GM21390 (cell line): ENCODE data around the gene NEMF.
"Not testable (repeated sequence)": the region's sequence is repeated elsewhere in the genome, so short reads cannot be mapped to it uniquely, and the experiment has no call there.

ENCODE experiments used
- ATAC-seq: cut with Tn5 transposase; IDR thresholded peaks from one replicate; pipeline ENCODE4 v1.9.1; 2021; ENCODE audit not compliant: unreplicated experiment

Gene NEMF

GRCh38 chr14:49852301-49853157 is at the start of gene NEMF:
Gene NEMF, minus strand, starts transcription at chr14:49852788. Its CDS starts 35 bp downstream, at chr14:49852753.
- ATAC-seq, result peak; percentile 74

- ATAC-seq, result no peak
Measured at GRCh38 chr14:49900973-49901372, 48.4 kb upstream of the NEMF start.

GRCh38 chr14:49898485-49898884 is 45.9 kb upstream of the NEMF start:
- ATAC-seq, result no peak

GRCh38 chr14:49897965-49898364 is 45.4 kb upstream of the NEMF start:
- ATAC-seq, result no peak

GRCh38 chr14:49897414-49897813 is 44.8 kb upstream of the NEMF start:
- no peak for ATAC-seq

GRCh38 chr14:49896966-49897365 is 44.4 kb upstream of the NEMF start:
- ATAC-seq, result no peak

- not testable (repeated sequence) for ATAC-seq
Measured at GRCh38 chr14:49896272-49896671, 43.7 kb upstream of the NEMF start.

GRCh38 chr14:49895480-49895879 is 42.9 kb upstream of the NEMF start:
- ATAC-seq, result no peak

GRCh38 chr14:49894214-49895107 is 41.9 kb upstream of the NEMF start:
- ATAC-seq, result not testable (repeated sequence)

GRCh38 chr14:49893309-49894213 is 41.0 kb upstream of the NEMF start:
- peak; percentile 29 for ATAC-seq

- ATAC-seq, result peak; percentile 83
Measured at GRCh38 chr14:49892636-49893308, 40.2 kb upstream of the NEMF start, which contains the start of gene ARF6. Gene ARF6, plus strand, starts transcription at chr14:49893082. Its CDS starts 655 bp downstream, at chr14:49893737.

- peak; percentile 39 for ATAC-seq
Measured at GRCh38 chr14:49892301-49892635, 39.7 kb upstream of the NEMF start.

GRCh38 chr14:49888293-49888692 is 35.7 kb upstream of the NEMF start:
- ATAC-seq, result no peak

GRCh38 chr14:49886523-49886922 is 33.9 kb upstream of the NEMF start:
- ATAC-seq, result no peak

- no peak for ATAC-seq
Measured at GRCh38 chr14:49882826-49883694, 30.5 kb upstream of the NEMF start.

GRCh38 chr14:49881350-49882001 is 28.9 kb upstream of the NEMF start:
- no peak for ATAC-seq

GRCh38 chr14:49880267-49881064 is 27.9 kb upstream of the NEMF start:
- ATAC-seq, result no peak

- peak; percentile 74 for ATAC-seq
Measured at GRCh38 chr14:49879646-49880204, 27.1 kb upstream of the NEMF start.
